NCI-H146 treated with DMSO at 0.1 percent for 48 hours (cell line): Measurements from ENCODE around the gene MEGF10.

Source experiments
- DNase-seq: peaks from one replicate; lab custom pipeline; 2025; ENCODE audit not compliant: unreplicated experiment; lab: John Stamatoyannopoulos, UW

MEGF10 gene

GRCh38 chr5:127431977-127432585, 141.5 kb downstream of the MEGF10 start:
- no peak for DNase-seq

GRCh38 chr5:127433526-127433925, 142.9 kb downstream of the MEGF10 start:
- no peak for DNase-seq

DNA sequence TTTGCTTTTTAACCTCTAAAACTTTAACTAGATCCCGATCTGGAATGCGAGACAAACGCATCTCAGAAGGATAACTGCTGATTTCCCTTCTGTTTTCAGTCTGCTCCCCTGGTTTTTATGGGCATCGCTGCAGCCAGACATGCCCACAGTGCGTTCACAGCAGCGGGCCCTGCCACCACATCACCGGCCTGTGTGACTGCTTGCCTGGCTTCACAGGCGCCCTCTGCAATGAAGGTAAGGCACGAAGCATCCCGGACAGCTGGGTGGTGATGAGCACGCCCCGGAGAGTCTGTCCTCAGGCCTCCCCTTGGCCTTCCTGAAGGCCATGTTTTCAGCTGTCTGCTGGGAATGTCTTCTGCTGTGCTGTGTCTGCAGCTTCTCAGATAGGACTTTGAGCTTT, 144.0 kb downstream of the MEGF10 start:
- DNase-seq: no peak

DNA sequence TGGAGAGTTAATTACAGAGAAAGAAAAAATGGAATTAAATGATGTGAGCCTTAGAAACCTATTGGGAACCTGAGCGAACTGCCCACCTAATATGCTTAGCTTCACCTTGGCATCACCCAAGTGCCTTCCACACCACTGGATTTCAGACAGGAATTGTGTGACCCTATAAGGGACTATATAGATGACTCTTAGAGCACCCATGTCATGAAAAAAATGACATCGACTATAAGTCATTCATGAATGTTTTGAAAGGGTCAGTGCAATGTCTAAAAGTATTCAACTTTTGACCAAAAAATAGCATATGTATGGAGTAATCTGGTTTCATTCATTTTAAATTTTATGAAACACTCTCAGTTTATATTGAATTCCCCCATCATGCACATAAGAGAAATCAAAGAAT, 145.2 kb downstream of the MEGF10 start:
- DNase-seq: no peak

DNA sequence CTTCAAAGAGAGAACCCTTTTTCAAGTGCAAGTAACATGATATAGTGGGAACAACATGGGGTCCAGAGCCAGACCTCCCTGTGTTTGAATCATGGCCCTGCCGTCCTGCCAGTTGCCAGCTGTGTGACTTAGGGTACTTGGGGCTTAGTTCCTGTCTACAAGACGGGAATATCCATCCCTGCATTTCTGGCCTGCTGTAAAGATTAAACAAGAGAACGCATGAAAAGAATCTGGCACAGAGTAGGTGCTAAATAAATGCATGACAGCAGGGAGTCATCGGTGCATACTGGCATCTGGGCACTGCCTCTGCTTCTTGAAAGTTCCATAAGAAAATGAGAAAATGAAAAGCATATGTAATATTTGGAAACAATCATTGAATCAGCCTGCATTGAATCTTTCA, 149.0 kb downstream of the MEGF10 start:
- no peak for DNase-seq

- no peak for DNase-seq
Measured at GRCh38 chr5:127440831-127441230, 150.2 kb downstream of the MEGF10 start.

DNA sequence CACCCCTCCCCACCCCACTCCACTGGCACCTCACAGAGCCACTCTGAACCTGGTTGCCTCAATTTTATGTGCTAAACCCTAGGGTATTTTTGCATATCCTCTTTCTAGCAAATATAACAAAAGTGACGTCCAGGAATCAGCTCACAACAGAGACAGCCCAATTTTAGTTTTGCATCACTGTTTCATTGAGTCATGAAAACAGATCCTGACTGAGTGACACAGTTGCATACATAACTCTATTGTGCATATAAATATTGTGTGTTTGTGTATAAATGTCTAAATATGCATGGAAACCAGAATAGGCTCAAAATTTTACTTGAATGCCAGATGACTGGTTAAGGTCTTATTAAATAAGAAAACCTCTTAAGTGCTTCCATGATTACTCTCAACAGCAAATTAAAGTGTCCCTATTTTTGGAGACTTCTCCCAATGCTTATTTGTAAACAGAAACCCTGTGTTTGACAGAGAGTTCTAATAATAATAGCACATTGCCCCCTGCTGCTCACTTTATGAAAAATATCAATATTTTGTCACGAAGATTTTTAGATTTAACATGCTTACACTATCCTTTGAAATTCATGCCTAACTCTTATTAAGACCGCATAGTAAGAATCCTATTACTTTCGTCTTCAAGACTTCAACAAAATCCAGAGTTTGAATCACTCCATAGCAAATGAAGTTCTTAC, 151.3 kb downstream of the MEGF10 start:
- no peak for DNase-seq

- DNase-seq: no peak
Measured at GRCh38 chr5:127444171-127444570, 153.6 kb downstream of the MEGF10 start.

DNA sequence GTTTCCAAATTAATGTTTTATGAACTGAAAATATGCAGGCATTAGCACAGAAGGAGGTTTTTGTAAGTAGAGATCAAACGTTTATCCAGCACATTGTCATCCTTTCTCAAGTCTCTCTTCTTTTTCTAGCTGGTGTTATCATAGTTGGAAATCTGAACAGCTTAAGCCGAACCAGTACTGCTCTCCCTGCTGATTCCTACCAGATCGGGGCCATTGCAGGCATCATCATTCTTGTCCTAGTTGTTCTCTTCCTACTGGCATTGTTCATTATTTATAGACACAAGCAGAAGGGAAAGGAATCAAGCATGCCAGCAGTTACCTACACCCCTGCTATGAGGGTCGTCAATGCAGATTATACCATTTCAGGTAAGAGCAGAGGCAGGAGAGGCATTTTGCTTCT, 154.7 kb downstream of the MEGF10 start:
- DNase-seq: no peak

GRCh38 chr5:127446626-127447025, 156.0 kb downstream of the MEGF10 start:
- DNase-seq: no peak

DNA sequence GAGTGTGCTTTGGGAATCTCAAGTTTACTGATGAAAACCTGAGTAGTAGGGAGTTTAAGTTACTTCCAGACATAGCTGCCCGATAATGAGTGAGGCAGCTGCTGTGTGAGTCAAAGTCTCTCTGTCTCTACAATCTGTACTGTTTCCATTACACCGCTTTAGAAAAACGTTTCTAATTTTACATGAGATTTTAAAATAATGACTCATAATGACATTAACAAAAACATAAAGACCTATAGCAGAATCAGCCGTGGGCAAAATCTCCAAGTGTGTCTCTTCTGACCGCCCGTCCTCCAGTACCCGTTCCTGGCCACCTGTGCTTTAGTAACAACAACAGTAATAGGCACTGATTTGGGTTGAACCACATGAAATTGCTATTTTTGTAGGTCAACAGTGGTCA, 157.2 kb downstream of the MEGF10 start:
- DNase-seq: no peak

GRCh38 chr5:127450046-127450445, 159.4 kb downstream of the MEGF10 start:
- DNase-seq: no peak

GRCh38 chr5:127451096-127451495, 160.5 kb downstream of the MEGF10 start:
- no peak for DNase-seq

DNA sequence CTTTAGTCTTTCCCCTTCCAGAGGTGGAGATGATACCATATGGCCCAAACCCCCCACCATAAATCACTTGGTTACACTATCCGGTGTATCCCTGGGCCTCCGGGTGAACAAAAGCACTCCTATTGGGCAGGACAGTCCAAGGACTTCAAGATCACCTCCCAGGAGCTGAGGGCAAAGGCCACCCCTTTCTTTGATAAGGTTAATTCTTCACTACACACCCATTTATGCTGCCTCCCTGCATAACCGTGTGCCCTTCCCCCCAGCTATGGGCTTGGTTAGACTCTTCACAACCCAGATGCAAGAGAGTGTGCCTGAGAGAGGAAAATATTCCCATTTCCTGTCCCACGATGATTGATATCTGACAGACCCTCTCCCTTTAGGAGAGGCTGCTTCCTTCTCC, 162.0 kb downstream of the MEGF10 start:
- DNase-seq: no peak

- no peak for DNase-seq
Measured at GRCh38 chr5:127471211-127471610, 180.6 kb downstream of the MEGF10 start.

GRCh38 chr5:127472700-127473099, 182.1 kb downstream of the MEGF10 start:
- DNase-seq: no peak

DNA sequence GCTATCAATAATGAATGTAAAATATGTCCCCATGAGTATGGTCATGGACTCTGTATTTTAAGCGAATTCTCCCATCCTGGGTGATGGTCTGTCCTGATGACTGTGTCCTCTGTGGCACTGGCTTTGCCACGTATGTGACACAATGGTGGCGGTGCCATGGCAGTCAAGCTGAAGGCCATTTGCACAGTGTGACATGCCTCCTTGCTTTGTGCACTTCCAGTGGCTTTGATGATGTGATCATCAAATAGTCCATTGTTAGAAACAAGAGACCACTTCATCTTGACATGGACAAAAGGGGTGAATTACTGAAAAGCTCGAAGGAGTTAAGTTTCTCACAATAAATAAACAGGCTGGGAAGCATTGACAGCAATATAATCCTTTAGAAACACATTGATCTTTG, 195.9 kb downstream of the MEGF10 start:
- no peak for DNase-seq

GRCh38 chr5:127492854-127493738, 202.5 kb downstream of the MEGF10 start:
- DNase-seq: peak; percentile 12

GRCh38 chr5:127498548-127498947, 208.0 kb downstream of the MEGF10 start:
- no peak for DNase-seq

DNA sequence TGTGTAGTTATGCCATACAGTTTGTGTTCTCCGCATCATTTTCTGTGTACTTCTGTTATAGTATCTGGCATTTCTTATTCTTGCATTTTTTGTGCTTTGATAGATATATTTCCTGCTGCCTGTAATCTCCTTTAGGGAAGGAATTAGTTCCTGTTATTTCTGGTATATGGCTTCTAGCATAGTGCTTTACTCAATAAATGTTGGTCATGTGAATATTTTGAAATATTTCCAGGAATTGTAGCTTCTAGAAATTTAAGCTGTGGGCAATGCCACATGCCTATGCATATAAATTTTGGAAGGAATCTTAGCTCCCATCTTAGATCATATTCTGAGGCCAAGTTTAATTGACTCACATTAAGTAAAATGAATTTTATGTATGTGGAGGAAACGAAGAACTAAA, 215.3 kb downstream of the MEGF10 start:
- no peak for DNase-seq

DNA sequence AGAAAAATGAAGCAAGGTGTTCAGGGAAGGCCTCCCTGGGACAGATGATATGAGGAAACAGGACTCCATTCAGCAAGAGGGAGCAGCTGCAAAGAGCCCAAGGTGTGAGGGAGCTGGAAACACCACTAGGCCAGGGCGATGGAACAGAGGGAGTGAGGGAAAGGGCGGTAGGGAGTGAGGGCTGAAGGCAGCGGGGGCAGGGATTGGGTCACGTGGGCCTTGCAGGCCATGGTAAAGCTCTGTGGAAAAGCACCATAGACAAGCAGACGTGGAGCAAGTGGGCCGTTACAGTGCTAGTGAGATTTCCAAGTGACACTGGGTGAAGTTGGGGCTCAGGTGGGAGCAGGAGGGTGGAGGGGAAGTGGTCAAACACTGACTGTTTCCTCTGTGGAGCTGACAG, 216.0 kb downstream of the MEGF10 start:
- no peak for DNase-seq
